ENCODE data around the gene ATP5IF1. TPM values are rescaled to one million over a fixed set of nuclear protein-coding genes. Genes with fewer than 3 reads are reported as not detected.

Gene ATP5IF1
- total and polyA plus RNA-seq, 9 of the 15 experiments (the other 6 are each of a cell fraction or from before 2014, with no cell fraction given) = 292 to 1,422 (median 388) TPM

DNA sequence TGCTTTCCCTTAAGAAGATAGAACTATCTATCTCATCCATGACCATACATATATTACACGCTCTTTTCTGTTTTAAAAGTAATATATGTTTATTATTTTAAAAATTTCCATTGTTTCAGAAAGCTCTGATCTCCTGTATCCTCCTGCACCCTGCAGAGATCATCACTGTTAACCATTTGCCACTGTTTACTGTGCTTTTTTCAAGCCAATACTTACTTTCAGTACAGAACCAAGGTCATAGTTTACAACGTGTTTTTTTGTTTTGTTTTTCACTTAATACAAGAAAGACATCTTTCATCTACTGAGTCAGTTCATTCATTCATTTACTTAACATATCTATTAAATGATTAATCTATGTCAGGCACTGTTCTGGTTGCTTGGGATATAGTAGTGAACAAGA, 33.6 kb downstream of the ATP5IF1 start:
- DNase-seq (ENCODE audit: extremely low read depth in 1 of 4, low spot score in 3 of 4) (peak in 1 of 4 experiments; percentile 1), ATAC-seq (no peak), FAIRE-seq (no peak)
- Histone ChIP-seq H3K4me3 (no peak overlapping the region), H3K27ac (ENCODE audit: extremely low read depth, low read depth, low read length) (no peak overlapping the region), H2AFZ (ENCODE audit: low read depth, low read length) (no peak overlapping the region), H3K9me3 (replicated peaks; ENCODE audit: control insufficient read depth, insufficient read depth, low read depth, low read length) (no peaks in the 10 kb centered on the region), H3K79me2 (ENCODE audit: control insufficient read depth, insufficient read depth, low read length) (peaks cover 54% of the 10 kb centered on the region), H3K4me2 (ENCODE audit: insufficient read depth, low read length) (no peak overlapping the region), H3K9me1 (ENCODE audit: control insufficient read depth, insufficient read depth, low read length) (no peaks in the 10 kb centered on the region), H3K9ac (ENCODE audit: insufficient read depth in 1 of 2, low read depth in 2 of 2, low read length in 2 of 2) (no peak overlapping the region), H4K20me1 (replicated peaks; ENCODE audit: control insufficient read depth, insufficient read depth, low read length) (peaks cover 34% of the 10 kb centered on the region), H3K4me1 (replicated peaks in 1 of 2; ENCODE audit: control insufficient read depth in 2 of 2, insufficient read depth in 2 of 2, low read length in 2 of 2) (peaks cover 29 to 34% of the 10 kb centered on the region in 2 experiments), H3K27me3 (ENCODE audit: control insufficient read depth in 2 of 2, insufficient read depth in 2 of 2, low read length in 2 of 2) (no peaks in the 10 kb centered on the region), H3K36me3 (ENCODE audit: control insufficient read depth, insufficient read depth, low read length) (peaks cover 56% of the 10 kb centered on the region; the same call in 2 of the 3 replicates)
- in situ Hi-C loops (cut with MboI) = no loop called here
- WGBS (ENCODE audit: insufficient coverage, low coverage, missing lambda C conversion rate) = 63% methylated on average over 2 of the region's 2 CpGs
- ChIA-PET POLR2A (interaction anchor here (0.5 to 22.4 kb wide), 9 partner anchors 1 to 202 kb away, joined by 3 to 547 read pairs (median 4); partner anchors contain the start of genes ATP5IF1, MED18 and SESN2), CTCF (ENCODE audit: low intra/inter-chr PET ratio) (no interaction called here)
- no peak for TF ChIP-seq ZBED1 (IDR thresholded peaks at IDR 0.05)
- no peak for TF ChIP-seq ZNF384 (IDR thresholded peaks at IDR 0.05; ENCODE audit: low read depth, low read length)
- no peak for TF ChIP-seq YY1 (IDR thresholded peaks at IDR 0.05; ENCODE audit: borderline replicate concordance in 1 of 3, control insufficient read depth in 1 of 3, extremely low read depth in 1 of 3, insufficient read depth in 3 of 3, insufficient read length in 1 of 3, insufficient replicate concordance in 2 of 3, low read depth in 1 of 3, low read length in 2 of 3)
- no peak for TF ChIP-seq XRCC5 (IDR thresholded peaks at IDR 0.05; ENCODE audit: low read depth, low read length)
- no peak for TF ChIP-seq PBX2 (CRISPR knock-in tag; IDR thresholded peaks at IDR 0.05; ENCODE audit: low read depth)
- TF ChIP-seq PBX2 (tag; conservative IDR thresholded peaks at IDR 0.05; ENCODE audit: low read depth) = no peak
- no peak for TF ChIP-seq TEAD2 (tag; IDR thresholded peaks at IDR 0.05)
- TF ChIP-seq, protein P1, sequence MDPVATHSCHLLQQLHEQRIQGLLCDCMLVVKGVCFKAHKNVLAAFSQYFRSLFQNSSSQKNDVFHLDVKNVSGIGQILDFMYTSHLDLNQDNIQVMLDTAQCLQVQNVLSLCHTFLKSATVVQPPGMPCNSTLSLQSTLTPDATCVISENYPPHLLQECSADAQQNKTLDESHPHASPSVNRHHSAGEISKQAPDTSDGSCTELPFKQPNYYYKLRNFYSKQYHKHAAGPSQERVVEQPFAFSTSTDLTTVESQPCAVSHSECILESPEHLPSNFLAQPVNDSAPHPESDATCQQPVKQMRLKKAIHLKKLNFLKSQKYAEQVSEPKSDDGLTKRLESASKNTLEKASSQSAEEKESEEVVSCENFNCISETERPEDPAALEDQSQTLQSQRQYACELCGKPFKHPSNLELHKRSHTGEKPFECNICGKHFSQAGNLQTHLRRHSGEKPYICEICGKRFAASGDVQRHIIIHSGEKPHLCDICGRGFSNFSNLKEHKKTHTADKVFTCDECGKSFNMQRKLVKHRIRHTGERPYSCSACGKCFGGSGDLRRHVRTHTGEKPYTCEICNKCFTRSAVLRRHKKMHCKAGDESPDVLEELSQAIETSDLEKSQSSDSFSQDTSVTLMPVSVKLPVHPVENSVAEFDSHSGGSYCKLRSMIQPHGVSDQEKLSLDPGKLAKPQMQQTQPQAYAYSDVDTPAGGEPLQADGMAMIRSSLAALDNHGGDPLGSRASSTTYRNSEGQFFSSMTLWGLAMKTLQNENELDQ (CRISPR knock-in tag; IDR thresholded peaks at IDR 0.05; ENCODE audit: borderline replicate concordance) = no peak
- TF ChIP-seq POLR2B (IDR thresholded peaks at IDR 0.05; ENCODE audit: low read depth, partially characterized antibody) = no peak
- no peak for TF ChIP-seq NFE2 (IDR thresholded peaks at IDR 0.05; ENCODE audit: low read depth)
- no peak for TF ChIP-seq HDAC2 (IDR thresholded peaks at IDR 0.05)
- TF ChIP-seq MCM3 (IDR thresholded peaks at IDR 0.05) = no peak
- intact Hi-C loops (cut with micrococcal nuclease) = no loop called here
- no TSS peak for BruUV-seq (replicated peaks)

Data from K562 (cell line).